CD4-positive, alpha-beta T cell treated with Interleukin-17A for 1 hour (primary cell): ENCODE data around the gene NPAT.
"Not testable (repeated sequence)": the region's sequence is repeated elsewhere in the genome, so short reads cannot be mapped to it uniquely, and the experiment has no call there.

Experiments
- DNase-seq: peaks from one replicate; pipeline ENCODE4 v3.0.0-alpha.2; 2020

The NPAT gene

DNA sequence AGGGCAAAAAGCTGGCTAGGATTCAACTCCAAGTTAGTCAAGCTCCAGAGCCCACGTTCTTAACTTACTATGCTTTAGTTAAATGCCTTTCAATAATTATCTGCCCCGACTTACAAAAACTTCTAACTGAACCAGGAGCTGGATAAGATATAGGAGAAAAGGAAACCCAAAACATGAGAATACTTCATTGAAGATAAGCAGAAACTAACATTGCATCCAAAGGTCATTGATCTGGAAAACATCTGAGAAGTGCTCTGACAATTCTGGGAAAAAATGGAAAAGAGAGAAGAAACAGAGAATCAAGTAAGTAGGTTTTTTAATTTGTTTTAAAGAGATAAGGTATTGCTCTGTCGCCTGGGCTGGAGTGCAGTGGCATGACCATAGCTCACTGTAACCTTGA lies 73.9 kb downstream of the NPAT start:
- DNase-seq: no peak

GRCh38 chr11:108147150-108147549 lies 75.3 kb downstream of the NPAT start:
- DNase-seq: no peak

DNA sequence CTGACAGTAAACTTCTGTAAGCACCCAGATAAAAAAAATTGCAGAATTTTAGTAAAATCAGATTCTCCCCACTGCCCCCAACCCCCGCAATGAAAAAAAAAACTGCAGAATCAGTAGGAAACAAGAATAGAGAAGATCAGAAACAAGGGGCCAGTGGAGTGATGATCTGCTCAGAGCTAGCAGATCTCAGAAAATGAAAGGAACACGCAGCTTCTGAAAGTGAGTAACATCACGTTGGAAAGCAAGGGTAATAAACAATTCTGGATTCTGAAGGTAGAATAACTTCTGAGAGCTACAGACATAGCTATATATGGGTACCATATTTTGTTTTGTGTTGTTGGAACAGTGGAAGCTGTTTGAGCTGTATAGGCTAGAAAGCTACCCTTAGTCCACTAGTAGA lies 77.8 kb downstream of the NPAT start:
- DNase-seq: no peak

DNA sequence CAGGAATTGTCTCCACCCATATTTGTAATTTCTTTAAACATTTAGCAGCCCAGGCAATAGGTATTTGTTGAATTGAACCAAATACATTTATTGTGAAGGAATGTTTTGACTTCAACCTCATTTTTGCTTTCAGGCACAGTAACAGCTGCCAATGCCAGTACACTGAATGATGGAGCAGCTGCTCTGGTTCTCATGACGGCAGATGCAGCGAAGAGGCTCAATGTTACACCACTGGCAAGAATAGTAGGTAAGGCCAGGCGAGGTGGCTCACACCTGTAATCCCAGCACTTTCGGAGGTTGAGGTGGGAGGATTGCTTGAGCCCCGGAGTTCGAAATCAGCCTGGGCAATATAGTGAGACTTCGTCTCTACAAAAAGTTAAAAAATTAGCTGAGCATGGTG lies 80.1 kb downstream of the NPAT start:
- no peak for DNase-seq

DNA sequence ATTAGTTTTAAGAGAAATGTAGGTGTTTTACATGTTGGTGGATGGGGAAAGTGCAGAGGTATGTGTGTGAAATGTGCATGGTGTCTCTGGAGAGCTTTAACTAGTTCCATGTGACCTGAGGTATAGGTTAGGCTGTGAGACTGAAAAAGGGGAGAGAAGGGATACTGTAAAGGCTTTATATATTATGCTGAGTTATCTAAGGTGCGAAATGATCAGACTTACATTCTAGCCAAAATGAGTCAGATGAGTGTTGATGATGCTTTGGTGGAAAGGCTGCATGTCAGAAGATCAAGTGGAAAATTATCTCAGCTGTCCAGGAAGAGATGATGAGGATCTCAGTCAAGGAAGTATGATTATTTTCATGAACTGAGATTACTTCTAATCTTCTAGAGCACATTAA lies 85.2 kb downstream of the NPAT start:
- no peak for DNase-seq

GRCh38 chr11:108135845-108136544 lies 86.4 kb downstream of the NPAT start:
- DNase-seq: peak; percentile 45

GRCh38 chr11:108132993-108133538 lies 89.4 kb downstream of the NPAT start:
- DNase-seq: not testable (repeated sequence)

DNA sequence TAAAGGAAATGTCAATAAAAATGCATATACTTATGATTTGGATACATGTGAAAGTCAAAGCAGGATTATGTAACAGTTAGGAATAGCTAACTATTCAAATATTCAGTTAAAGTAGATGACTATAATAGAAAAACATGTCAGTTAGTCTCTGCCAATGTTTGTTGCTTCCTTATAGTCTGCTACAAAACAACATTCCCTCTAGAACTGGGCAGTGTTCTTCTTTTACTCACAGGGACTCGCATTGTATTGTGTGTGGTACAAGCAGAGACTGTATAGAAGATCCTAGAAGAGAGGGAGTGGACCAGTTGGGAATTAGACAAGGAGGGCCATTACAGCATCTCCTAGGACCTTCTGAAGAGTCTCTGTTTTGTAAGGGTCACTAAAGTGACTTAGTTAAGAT lies 90.4 kb downstream of the NPAT start:
- no peak for DNase-seq

GRCh38 chr11:108128772-108129171 lies 93.7 kb downstream of the NPAT start:
- DNase-seq: no peak

- DNase-seq: no peak
These were observed 97.3 kb downstream of the NPAT start for GRCh38 chr11:108125096-108125495.

- no peak for DNase-seq
These were observed 100.2 kb downstream of the NPAT start for GRCh38 chr11:108122166-108122628.

DNA sequence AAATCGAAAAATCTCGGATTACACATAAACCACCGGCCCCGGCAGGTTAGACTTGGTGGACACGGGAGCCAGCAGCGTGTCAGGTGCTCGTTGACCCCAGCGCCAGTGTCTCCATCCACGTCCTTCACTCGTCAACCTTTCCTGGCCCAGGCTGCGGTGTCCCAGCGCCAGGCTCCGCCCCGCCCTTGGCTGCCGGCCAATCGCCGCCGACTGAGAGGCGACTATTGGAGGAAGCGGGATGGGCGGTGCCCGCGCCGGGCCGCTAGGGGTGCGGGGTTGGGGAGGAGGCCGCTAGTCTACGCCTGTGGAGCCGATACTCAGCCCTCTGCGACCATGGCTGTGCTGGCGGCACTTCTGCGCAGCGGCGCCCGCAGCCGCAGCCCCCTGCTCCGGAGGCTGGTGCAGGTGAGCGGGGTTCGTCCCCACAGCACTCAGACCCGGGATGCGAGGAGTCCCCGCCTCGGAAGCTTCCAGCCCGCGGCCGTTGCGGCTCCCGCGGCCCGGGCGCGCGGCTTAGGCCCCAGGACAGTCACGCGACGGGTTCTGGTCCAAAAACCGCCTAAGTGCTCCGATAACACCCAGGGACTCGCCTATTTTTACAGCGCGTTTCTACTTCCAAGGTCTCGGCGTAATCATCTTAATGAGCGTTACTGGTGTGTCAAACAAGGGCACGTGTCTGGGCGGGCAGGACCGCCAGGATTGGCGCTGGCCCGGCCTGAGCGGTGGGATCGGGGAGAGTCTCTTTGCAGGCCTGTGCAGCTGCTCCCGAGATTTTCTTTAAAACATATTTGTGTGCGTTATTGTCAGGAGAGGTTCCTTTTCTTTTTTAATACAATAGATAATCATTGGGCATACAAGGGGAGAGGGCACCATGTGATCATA lies 100.9 kb downstream of the NPAT start, which contains the start of gene ACAT1:
Gene ACAT1, plus strand, starts transcription at position 294 of the 882 bp plus-strand sequence. Its CDS starts 40 bp downstream, at position 334.
- peak; percentile 94 for DNase-seq

GRCh38 chr11:108120936-108121273 lies 101.5 kb downstream of the NPAT start:
- not testable (repeated sequence) for DNase-seq

DNA sequence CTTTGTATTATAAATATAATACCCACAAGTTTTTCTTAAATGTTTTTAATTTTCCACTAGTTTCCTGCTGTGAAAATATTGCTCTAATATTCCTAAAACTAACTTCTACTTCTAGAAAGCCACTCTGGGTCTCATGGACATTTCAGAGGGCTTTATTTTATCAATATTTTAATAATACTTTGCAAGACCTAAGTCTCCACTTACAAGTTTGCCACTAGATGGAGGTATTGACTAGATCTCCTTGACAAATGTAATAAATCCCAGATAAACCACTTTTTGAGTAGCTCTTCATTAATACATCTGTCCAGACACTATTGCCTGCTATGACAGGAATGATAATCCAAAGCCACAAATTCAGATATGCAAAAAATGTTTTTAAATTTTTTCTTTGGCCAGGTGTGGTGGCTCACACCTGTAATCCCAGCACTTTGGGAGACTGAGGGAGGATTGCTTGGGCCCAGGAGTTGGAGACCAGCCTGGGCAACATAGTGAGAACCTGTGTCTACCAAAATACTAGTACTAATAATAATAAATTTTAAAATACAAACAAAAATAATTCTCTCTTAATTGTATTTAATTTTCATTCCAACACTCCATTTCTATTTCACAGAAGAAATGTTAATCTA lies 104.6 kb downstream of the NPAT start:
- peak; percentile 47 for DNase-seq

DNA sequence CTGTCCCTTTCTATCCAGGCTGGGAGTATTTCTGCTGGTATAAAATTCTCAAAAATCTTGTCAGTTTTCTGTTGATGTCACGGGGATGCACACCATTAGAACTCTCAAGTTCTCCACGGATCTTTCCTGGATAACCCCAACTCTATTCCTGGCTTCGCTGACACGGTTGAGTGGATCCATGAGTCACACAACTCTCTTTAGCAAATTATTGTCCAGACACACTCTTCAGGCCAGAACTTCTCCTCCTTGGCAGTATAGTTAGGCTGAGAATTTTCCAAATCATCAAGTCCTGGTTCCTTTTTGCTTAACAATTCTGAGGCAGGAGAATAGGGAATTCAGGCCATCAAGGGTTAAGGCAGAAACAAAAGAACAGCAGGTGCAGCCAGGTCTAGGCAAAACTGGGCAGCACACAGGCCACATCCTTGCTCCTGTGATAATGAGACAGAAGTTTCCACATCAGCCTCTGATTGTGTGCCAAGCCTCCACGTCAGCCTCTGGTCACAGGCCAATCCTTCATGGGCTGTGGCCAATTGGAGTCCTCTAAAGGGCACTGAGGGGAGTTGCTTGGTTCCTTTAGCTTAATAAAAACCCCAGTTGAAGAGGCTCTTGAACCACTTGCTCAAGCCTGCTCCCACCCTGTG lies 106.8 kb downstream of the NPAT start:
- DNase-seq: no peak

GRCh38 chr11:108112057-108112456 lies 110.4 kb downstream of the NPAT start:
- DNase-seq: no peak

- DNase-seq: no peak
These were observed 111.3 kb downstream of the NPAT start for GRCh38 chr11:108111126-108111525.
